Measurements from ENCODE around the gene WIPI1. TPM values are rescaled to one million over a fixed set of nuclear protein-coding genes. Genes with fewer than 3 reads are reported as not detected.

Gene WIPI1
- total RNA-seq, 2 donors from 2014 or later: 78.3 to 95.3 TPM

GRCh38 chr17:68462381-68463210, 5.3 kb upstream of the WIPI1 start:
- intact Hi-C loops (cut with DNase I, micrococcal nuclease): loop anchor here in 1 of 2 donors (5.0 kb wide), 2 partner anchors 200 to 290 kb away; no protein-coding TSS in a partner anchor
- ATAC-seq (peak; percentile 82), DNase-seq (peak; percentile 60 to 71)

GRCh38 chr17:68461589-68461988, 4.3 kb upstream of the WIPI1 start:
- DNase-seq (no peak), ATAC-seq (no peak)
- intact Hi-C loops (cut with DNase I, micrococcal nuclease): loop anchor here in 1 of 2 donors (5.0 kb wide), 2 partner anchors 199 to 289 kb away; no protein-coding TSS in a partner anchor

GRCh38 chr17:68461122-68461539, 3.8 kb upstream of the WIPI1 start:
- intact Hi-C loops (cut with DNase I, micrococcal nuclease): loop anchor here in 1 of 2 donors (5.0 kb wide), 2 partner anchors 199 to 289 kb away; no protein-coding TSS in a partner anchor
- ATAC-seq (no peak), DNase-seq (no peak)

- intact Hi-C loops (cut with DNase I, micrococcal nuclease): loop anchor here in 1 of 2 donors (5.0 kb wide), 2 partner anchors 198 to 288 kb away; no protein-coding TSS in a partner anchor
- DNase-seq (no peak), ATAC-seq (no peak)
Observed at GRCh38 chr17:68460715-68461114, 3.4 kb upstream of the WIPI1 start.

- intact Hi-C loops (cut with DNase I, micrococcal nuclease): loop anchor here in 1 of 2 donors (5.0 kb wide), 2 partner anchors 198 to 288 kb away; no protein-coding TSS in a partner anchor
- ATAC-seq (no peak), DNase-seq (no peak)
Observed at GRCh38 chr17:68460146-68460545, 2.9 kb upstream of the WIPI1 start.

- ATAC-seq: no peak
- DNase-seq: no peak
- intact Hi-C loops (cut with DNase I, micrococcal nuclease): no loop called here
Observed at GRCh38 chr17:68459037-68459639, 1.8 kb upstream of the WIPI1 start.

GRCh38 chr17:68458260-68459036, 1.2 kb upstream of the WIPI1 start:
- ATAC-seq (no peak), DNase-seq (no peak)
- intact Hi-C loops (cut with DNase I, micrococcal nuclease): no loop called here

GRCh38 chr17:68457539-68458259, 403 bp upstream of the WIPI1 start:
- ATAC-seq (peak; percentile 85), DNase-seq (peak; percentile 99)
- intact Hi-C loops (cut with DNase I, micrococcal nuclease): no loop called here

GRCh38 chr17:68456339-68457167, 743 bp downstream of the WIPI1 start:
- peak; percentile 69 for ATAC-seq
- intact Hi-C loops (cut with DNase I, micrococcal nuclease): no loop called here

GRCh38 chr17:68455901-68456338, 1.4 kb downstream of the WIPI1 start:
- DNase-seq (no peak), ATAC-seq (no peak)
- intact Hi-C loops (cut with DNase I, micrococcal nuclease): no loop called here

More at GRCh38 chr17:68456339-68457167, 743 bp downstream of the WIPI1 start:
- peak; percentile 80 to 90 for DNase-seq

- DNase-seq (no peak), ATAC-seq (no peak)
- intact Hi-C loops (cut with DNase I, micrococcal nuclease): no loop called here
Observed at GRCh38 chr17:68453991-68454665, 3.2 kb downstream of the WIPI1 start.

GRCh38 chr17:68452724-68453290, 4.5 kb downstream of the WIPI1 start:
- ATAC-seq (no peak), DNase-seq (no peak)
- intact Hi-C loops (cut with DNase I, micrococcal nuclease): no loop called here

GRCh38 chr17:68451670-68452354, 5.5 kb downstream of the WIPI1 start:
- ATAC-seq: peak; percentile 76
- DNase-seq: no peak

GRCh38 chr17:68450801-68451200, 6.5 kb downstream of the WIPI1 start:
- ATAC-seq: no peak
- DNase-seq: no peak
- intact Hi-C loops (cut with DNase I, micrococcal nuclease): no loop called here

More at GRCh38 chr17:68451670-68452354, 5.5 kb downstream of the WIPI1 start:
- intact Hi-C loops (cut with DNase I, micrococcal nuclease): no loop called here

GRCh38 chr17:68450391-68450790, 6.9 kb downstream of the WIPI1 start:
- DNase-seq: no peak
- ATAC-seq: no peak
- intact Hi-C loops (cut with DNase I, micrococcal nuclease): no loop called here
